HG03064 (cell line): ENCODE results near the gene SSTR4.

ENCODE experiments used
- ATAC-seq: cut with Tn5 transposase; IDR thresholded peaks from one replicate; pipeline ENCODE4 v1.9.1; 2021; ENCODE audit warnings: low read depth; ENCODE audit not compliant: unreplicated experiment

Gene SSTR4

DNA sequence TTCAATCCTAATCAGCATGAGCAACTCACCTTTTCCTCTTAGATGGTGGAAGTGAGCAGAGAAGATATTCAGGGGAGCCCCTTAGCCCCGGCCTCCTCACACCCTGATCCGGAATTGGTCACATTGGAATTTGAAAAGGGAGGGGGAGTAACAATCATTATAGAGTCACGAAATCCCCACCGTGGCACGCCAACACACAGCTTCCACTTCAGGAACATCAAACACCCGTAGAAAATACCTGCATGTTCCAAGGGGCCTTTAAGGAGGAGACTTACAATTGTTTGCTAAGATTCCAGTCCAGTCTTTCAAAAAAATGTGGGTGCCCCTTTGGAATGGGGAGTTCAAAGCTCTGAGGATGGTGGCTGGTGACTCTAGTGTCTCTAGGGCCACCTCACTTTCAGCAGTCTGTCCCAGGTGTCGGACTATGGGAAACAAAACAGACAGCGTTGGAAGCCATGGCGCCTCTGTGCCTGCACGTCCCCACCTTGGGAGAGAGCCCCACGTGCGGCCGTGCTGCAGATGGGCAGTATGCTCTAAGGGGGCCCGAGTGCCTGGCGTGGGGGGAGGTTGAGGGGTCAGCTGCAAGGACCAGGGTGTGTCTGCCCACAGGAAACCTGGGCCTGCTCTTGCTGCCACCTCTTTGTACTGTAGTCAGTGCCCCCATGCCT, 48.6 kb downstream of the SSTR4 start:
- ATAC-seq, result no peak

DNA sequence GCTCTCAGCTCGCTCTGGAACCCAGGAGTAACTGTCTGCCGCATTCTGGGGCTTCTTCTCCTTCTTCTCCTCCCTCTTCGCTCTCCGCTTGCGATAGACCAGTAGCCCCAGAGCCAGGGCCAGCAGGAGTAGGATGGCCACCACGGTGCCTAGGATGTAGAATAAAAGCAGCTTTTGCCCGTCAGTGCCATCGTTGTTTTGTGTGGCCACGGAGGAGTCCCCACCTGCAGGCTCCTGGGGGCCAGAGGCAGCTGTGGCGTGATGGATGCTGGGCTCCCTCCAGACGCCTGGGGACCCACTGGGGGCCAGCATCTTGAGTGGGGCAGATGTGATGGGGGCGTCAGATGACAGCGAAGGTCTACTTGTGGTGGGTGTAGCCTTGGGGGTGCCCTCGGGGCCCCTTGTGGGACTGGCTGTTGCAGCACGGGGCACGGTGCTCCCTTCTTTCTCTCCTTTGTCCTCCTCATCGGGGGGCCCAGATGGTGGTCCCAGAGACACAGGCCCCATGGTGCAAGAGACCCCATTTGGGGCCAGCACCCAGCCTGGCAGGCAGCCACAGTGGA, 49.3 kb downstream of the SSTR4 start:
- ATAC-seq, result no peak

DNA sequence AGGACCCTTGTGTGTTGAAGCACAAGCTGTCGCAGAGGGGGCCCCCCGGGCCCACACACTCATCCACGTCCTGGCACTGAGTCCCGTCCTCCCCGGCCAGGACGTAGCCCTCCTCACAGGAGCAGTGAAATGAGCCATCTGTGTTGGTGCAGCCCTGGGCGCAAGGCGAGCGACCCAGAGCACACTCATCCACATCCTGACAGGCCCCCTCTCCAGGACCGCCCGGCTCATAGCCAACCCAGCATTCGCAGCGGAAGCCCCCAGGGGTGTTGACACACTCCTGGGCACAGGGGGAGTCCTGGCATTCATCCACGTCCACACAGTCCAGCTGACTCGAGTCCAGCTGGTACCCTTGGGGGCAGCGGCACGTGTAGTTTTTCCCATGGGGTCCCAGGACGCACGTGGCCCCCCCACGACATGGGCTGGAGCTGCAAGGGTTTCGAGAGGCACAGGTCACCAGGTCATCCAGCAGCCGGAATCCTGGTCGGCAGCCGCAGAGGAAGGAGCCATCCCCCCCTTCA, 49.8 kb downstream of the SSTR4 start:
- ATAC-seq, result no peak

DNA sequence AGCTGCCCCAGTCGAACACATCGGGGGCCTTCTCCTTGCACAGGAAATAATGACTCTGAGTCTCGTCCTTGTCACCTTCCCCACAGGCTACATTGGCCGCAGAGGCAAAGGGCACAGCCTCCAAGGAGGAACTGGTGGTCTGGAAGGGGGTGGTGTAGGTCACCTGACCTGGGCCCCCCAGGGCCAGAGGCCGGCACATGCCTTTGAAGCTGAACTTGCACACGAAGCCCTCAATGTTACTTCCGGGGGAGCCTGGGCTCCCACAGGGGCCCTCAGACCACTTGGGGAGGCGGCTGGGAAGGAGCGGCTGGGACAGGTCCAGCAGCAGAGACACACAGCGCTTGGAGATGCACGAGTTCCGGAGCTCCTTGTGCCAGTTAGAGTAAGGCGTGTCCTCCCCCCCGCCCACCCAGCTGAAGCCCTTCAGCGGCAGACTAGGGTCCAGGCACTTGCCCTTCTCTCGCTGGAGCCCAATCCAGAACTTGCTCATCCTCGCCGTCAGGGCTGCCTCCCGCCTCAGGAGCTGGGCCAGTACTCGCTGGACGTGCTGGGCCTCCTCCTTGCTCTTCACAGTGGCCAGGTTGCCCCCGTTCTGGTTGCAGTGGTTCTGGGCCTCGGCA, 50.4 kb downstream of the SSTR4 start:
- ATAC-seq, result no peak

DNA sequence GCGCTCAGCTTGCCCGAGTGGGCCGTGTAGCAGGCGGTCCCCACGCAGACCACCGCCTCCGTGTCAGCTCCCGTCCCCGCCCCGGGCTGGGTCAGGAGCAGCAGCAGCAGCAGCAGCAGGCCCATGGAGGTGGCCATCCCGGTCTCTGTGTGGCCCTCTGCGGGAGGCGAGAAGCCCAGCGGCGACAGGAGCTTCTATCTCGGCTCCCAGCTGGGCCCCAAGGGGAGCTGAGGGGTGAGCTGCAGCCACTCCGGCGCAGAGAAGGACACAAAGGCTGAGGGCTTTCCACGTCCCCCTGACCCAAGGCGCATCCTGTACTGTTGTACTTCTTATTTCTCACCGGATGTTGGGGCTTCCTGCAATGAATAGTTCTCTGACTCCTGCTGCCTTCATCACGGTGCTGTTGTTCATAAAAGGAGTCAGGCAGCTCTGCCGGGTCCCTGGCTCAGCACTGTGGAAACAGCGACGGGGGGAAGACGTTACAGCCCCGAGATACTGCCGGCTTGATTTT, 51.0 kb downstream of the SSTR4 start, which contains the start of gene CD93:
CD93 (minus strand) TSS at position 269 of the 511 bp plus-strand sequence; CDS start at position 137, 132 bp downstream.
- no peak for ATAC-seq

DNA sequence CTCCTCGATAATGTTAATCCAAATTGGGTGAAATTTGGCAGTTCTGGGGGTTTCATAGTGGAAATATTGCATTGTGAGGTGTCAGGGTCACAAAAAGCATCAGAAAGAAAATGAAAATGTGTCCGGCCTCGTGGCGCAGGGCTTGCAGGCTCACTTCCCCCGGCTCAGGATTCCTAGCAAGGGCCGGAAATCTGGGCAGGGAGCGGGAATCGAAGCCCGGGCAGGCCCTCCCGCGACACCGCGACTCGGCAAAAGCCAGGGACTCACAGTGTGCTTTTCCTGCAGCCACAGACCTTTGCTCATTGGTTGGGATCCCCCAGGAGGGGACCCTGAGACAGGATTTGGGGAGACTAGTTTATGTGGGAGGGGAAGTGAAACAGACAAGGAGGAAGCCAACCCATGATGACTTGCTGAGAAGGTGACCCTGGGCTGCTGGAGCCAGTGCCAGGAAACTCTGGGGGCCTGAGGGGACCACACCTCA, 51.9 kb downstream of the SSTR4 start:
- no peak for ATAC-seq

DNA sequence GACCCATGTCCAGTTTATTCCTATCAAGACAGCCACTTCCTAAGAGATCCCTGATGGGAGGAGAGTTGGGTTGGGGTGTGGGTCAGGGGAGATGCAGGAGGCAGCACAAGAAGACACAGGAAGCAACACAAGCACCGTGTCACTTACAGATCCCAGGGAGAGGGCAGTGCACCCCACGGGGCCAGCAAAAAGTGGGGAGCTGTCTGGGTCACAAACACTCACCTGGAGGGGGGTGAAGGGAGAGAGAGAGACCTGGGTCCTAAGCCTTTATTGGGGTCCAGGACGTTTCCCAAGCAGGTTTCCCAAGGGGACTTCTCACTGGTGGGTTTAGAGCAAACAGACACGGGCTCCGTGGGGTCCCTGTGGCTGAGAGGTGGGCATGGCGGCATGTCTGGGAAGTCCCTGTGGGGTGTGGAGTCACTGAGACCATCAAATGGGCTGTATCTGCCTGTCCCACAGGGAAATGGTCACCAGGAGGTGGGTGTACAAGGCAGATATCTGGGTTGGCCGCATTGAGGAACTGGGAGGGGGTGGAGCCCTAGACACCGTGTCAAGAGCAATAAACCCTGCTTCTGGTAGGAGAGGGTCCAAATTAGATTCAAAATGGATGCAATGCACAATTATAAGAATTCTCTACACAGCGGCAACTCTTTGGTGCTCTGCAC, 52.6 kb downstream of the SSTR4 start:
- no peak for ATAC-seq
